Neural cell (in vitro differentiated cells): ENCODE measurements around the gene TRAPPC1. TPM values are rescaled to one million over a fixed set of nuclear protein-coding genes. Genes with fewer than 3 reads are reported as not detected.

ENCODE experiments used
- H2AFZ ChIP-seq: fragments of 200-600, 300-800 bp; sonication (generic), shearing (Covaris generic); 2 replicates; pipeline ENCODE4 v1.6.0; 2014; ENCODE audit warnings: low read depth, mild to moderate bottlenecking, antibody characterized with exemption, low read length, moderate library complexity
- H3F3A ChIP-seq: fragments of 200-600 bp; shearing (Covaris generic); 2 replicates; pipeline ENCODE4 v1.6.1; 2016; ENCODE audit warnings: mild to moderate bottlenecking, moderate library complexity, mixed read lengths, antibody characterized with exemption, low read length; ENCODE audit not compliant: insufficient read depth, poor library complexity, severe bottlenecking
- H3K27ac ChIP-seq: fragments of 200-600, 300-800 bp; sonication (generic), shearing (Covaris generic); 2 replicates; pipeline ENCODE4 v1.5.1; 2014; ENCODE audit warnings: mild to moderate bottlenecking, low read length, moderate library complexity
- H3K27me3 ChIP-seq: fragments of 300-800, 200-600 bp; sonication (generic), shearing (Covaris generic); 2 replicates; pipeline ENCODE4 v1.6.0; 2014; ENCODE audit warnings: mild to moderate bottlenecking, low read depth, low read length, moderate library complexity; ENCODE audit not compliant: insufficient read depth
- H3K36me3 ChIP-seq: fragments of 300-800, 200-600 bp; sonication (generic), shearing (Covaris generic); 2 replicates; pipeline ENCODE4 v1.5.1; 2014; ENCODE audit warnings: mild to moderate bottlenecking, antibody characterized with exemption, low read length, moderate library complexity; ENCODE audit not compliant: insufficient read depth
- H3K4me2 ChIP-seq: fragments of 300-800, 200-600 bp; sonication (generic), shearing (Covaris generic); 2 replicates; pipeline ENCODE4 v1.6.0; 2014; ENCODE audit warnings: mild to moderate bottlenecking, low read length
- H3K4me3 ChIP-seq: fragments of 300-800, 200-600 bp; sonication (generic), shearing (Covaris generic); 2 replicates; pipeline ENCODE4 v1.5.1; 2014; ENCODE audit warnings: mild to moderate bottlenecking, low read length, moderate library complexity
- H3K79me2 ChIP-seq: fragments of 200-600 bp; shearing (Covaris generic); replicated peaks from 2 replicates; pipeline ENCODE4 v1.6.0; 2014; ENCODE audit warnings: mild to moderate bottlenecking, low read length, moderate library complexity; ENCODE audit not compliant: insufficient read depth
- H3K9ac ChIP-seq: fragments of 300-800, 200-600 bp; sonication (generic), shearing (Covaris generic); 2 replicates; pipeline ENCODE4 v1.6.1; 2016; ENCODE audit warnings: mild to moderate bottlenecking, low read length, mixed read lengths
- H3K9me2 ChIP-seq: fragments of 200-600 bp; shearing (Covaris generic); 2 replicates; pipeline ENCODE4 v1.6.1; 2016; ENCODE audit warnings: mild to moderate bottlenecking, low read length, mixed read lengths; ENCODE audit not compliant: insufficient read depth
- H3K9me3 ChIP-seq: fragments of 200-600, 300-800 bp; sonication (generic), shearing (Covaris generic); 2 replicates; pipeline ENCODE4 v1.6.1; 2016; ENCODE audit warnings: mild to moderate bottlenecking, mixed run types, low read length, moderate library complexity, mixed read lengths
- H4K20me1 ChIP-seq: fragments of 200-600 bp; shearing (Covaris generic); 2 replicates; pipeline ENCODE4 v1.6.1; 2016; ENCODE audit warnings: mild to moderate bottlenecking, mixed run types; ENCODE audit not compliant: insufficient read depth
- CTCF ChIP-seq: fragments of 450-650 bp; IDR thresholded peaks from 2 replicates; pipeline ENCODE4 v1.5.1; 2014; ENCODE audit warnings: antibody characterized with exemption, mild to moderate bottlenecking, moderate library complexity; ENCODE audit not compliant: poor library complexity, severe bottlenecking
- EP300 ChIP-seq: fragments of 450-650 bp; conservative IDR thresholded peaks from 2 replicates; pipeline ENCODE4 v1.6.1; 2014; ENCODE audit warnings: antibody characterized with exemption, mild to moderate bottlenecking, moderate library complexity; ENCODE audit not compliant: poor library complexity, severe bottlenecking
- EZH2 ChIP-seq: fragments of 200-600, 300-800 bp; shearing (Covaris generic), sonication (generic); IDR thresholded peaks from 2 replicates; pipeline ENCODE4 v1.6.1; 2014; ENCODE audit warnings: antibody characterized with exemption, low read length, borderline replicate concordance, mild to moderate bottlenecking; ENCODE audit not compliant: insufficient read depth, poor library complexity, severe bottlenecking
- MXI1 ChIP-seq: fragments of 450-650 bp; conservative IDR thresholded peaks from 2 replicates; pipeline ENCODE4 v1.6.1; 2014; ENCODE audit warnings: antibody characterized with exemption, mild to moderate bottlenecking; ENCODE audit not compliant: poor library complexity, severe bottlenecking
- POLR2AphosphoS5 ChIP-seq: IDR thresholded peaks from 2 replicates; pipeline ENCODE4 v1.6.1; 2012
- RAD21 ChIP-seq: fragments of 450-650 bp; conservative IDR thresholded peaks from 2 replicates; pipeline ENCODE4 v1.6.1; 2014; ENCODE audit warnings: antibody characterized with exemption, mild to moderate bottlenecking, moderate library complexity
- REST ChIP-seq: IDR thresholded peaks from 2 replicates; pipeline ENCODE4 v1.6.1; 2012; ENCODE audit warnings: borderline replicate concordance
- SMC3 ChIP-seq: fragments of 450-650 bp; conservative IDR thresholded peaks from 2 replicates; pipeline ENCODE4 v1.6.1; 2014; ENCODE audit warnings: antibody characterized with exemption, mild to moderate bottlenecking, moderate library complexity; ENCODE audit not compliant: poor library complexity
- TAF1 ChIP-seq: IDR thresholded peaks from 2 replicates; pipeline ENCODE4 v1.6.1; 2012; ENCODE audit warnings: low read depth
- polyA plus RNA-seq: library from polyadenylated mRNA; depleted of rRNA; stranded (reverse); fragments of >200 nt; gene quantifications from 2 replicates; pipeline ENCODE4 v1.2.3, GENCODE V29; 2014

The TRAPPC1 gene
- polyA plus RNA-seq, 1 donor from 2014 or later, result 34.0 TPM

- Histone ChIP-seq H3K4me2 (no peak overlapping the region), H3K27me3 (no peaks in the 10 kb centered on the region), H3K9me2 (no peaks in the 10 kb centered on the region), H3K79me2 (peaks cover 4% of the 10 kb centered on the region), H3F3A (no peaks in the 10 kb centered on the region), H3K27ac (no peak overlapping the region), H2AFZ (no peak overlapping the region), H3K9ac (no peak overlapping the region), H3K4me3 (no peak overlapping the region), H3K36me3 (peaks cover 18% of the 10 kb centered on the region), H3K9me3 (no peaks in the 10 kb centered on the region), H4K20me1 (no peaks in the 10 kb centered on the region)
- TF ChIP-seq POLR2AphosphoS5 (no peak), RAD21 (peak; percentile 51), EZH2 (no peak), CTCF (peak; percentile 39), SMC3 (peak; percentile 59), REST (no peak), MXI1 (no peak), EP300 (no peak), TAF1 (no peak)
Observed at GRCh38 chr17:7897773-7898172, 34.0 kb downstream of the TRAPPC1 start.

- H3K9ac ChIP-seq, result no peak overlapping the region
- no peaks in the 10 kb centered on the region for H4K20me1 ChIP-seq
- no peaks in the 10 kb centered on the region for H3K27me3 ChIP-seq
- H2AFZ ChIP-seq, result no peak overlapping the region
- H3K79me2 ChIP-seq, result peaks cover 5% of the 10 kb centered on the region
- TF ChIP-seq MXI1 (no peak), EP300 (no peak), EZH2 (no peak), TAF1 (no peak), CTCF (no peak), POLR2AphosphoS5 (no peak), RAD21 (no peak), SMC3 (no peak)
- no peaks in the 10 kb centered on the region for H3K9me2 ChIP-seq
- peaks cover 18% of the 10 kb centered on the region for H3K36me3 ChIP-seq
- no peak overlapping the region for H3K4me3 ChIP-seq
- no peak overlapping the region for H3K27ac ChIP-seq
- H3F3A ChIP-seq, result no peaks in the 10 kb centered on the region
- no peaks in the 10 kb centered on the region for H3K9me3 ChIP-seq
- no peak overlapping the region for H3K4me2 ChIP-seq
Observed at GRCh38 chr17:7897090-7897489, 34.7 kb downstream of the TRAPPC1 start.
